Progenitor cell of endocrine pancreas (in vitro differentiated cells): ENCODE data around the gene MAS1. TPM values are rescaled to one million over a fixed set of nuclear protein-coding genes. Genes with fewer than 3 reads are reported as not detected.

Experiments used
- DNase-seq: peaks from one replicate; pipeline ENCODE4 v3.0.0; 2021; ENCODE audit warnings: low spot score; ENCODE audit not compliant: unreplicated experiment
- H3K27ac Mint-ChIP-seq: 2 replicates; pipeline ENCODE4 v1.8.0; 2021; ENCODE audit warnings: mild to moderate bottlenecking, moderate library complexity, mixed read lengths
- H3K27me3 Mint-ChIP-seq: 2 replicates; pipeline ENCODE4 v1.8.0; 2021; ENCODE audit warnings: mixed read lengths
- H3K36me3 Mint-ChIP-seq: 2 replicates; pipeline ENCODE4 v1.8.0; 2022; ENCODE audit warnings: mixed read lengths; ENCODE audit not compliant: insufficient read depth
- H3K4me1 Mint-ChIP-seq: 2 replicates; pipeline ENCODE4 v1.8.0; 2021; ENCODE audit warnings: low read depth, mixed read lengths
- H3K4me3 Mint-ChIP-seq: 2 replicates; pipeline ENCODE4 v1.8.0; 2021; ENCODE audit warnings: low read depth, mild to moderate bottlenecking, moderate library complexity, mixed read lengths
- H3K9me3 Mint-ChIP-seq: 2 replicates; pipeline ENCODE4 v1.8.0; 2021; ENCODE audit warnings: low read depth, mixed read lengths
- total RNA-seq: library from RNA; stranded (reverse); gene quantifications from 2 replicates; pipeline ENCODE4 v1.2.1, GENCODE V29; 2021
- TF ChIP-seq, protein P1 (sequence below): fragments of 200-600 bp; sonication (generic); IDR thresholded peaks from one replicate; pipeline ENCODE4 v1.5.0; 2021; ENCODE audit warnings: antibody characterized with exemption, mild to moderate bottlenecking; ENCODE audit not compliant: unreplicated experiment

MAS1 gene
- total RNA-seq, 1 donor from 2014 or later = not detected

DNA sequence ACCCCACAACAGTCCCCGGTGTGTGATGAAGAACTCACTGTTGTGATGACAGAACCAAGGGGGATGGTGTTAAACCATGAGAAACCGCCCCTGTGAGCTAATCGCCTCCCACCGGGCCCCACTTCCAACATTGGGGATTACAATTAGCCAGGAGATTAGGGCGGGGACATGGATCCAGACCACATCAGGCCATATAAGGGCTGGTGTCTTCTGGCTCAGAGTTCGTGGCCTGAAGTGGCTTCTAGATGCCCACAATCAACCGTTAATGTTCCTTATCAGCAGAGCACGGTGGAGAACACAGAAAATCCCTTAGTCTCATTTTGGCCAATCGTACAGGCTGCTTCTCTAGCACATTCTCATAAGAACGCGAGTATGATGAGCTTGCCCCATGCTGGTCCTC is 10.9 kb upstream of the MAS1 start:
- no peaks in the 10 kb centered on the region for H3K27me3 Mint-ChIP-seq
- H3K4me1 Mint-ChIP-seq = peaks cover 9% of the 10 kb centered on the region
- TF ChIP-seq, protein P1, sequence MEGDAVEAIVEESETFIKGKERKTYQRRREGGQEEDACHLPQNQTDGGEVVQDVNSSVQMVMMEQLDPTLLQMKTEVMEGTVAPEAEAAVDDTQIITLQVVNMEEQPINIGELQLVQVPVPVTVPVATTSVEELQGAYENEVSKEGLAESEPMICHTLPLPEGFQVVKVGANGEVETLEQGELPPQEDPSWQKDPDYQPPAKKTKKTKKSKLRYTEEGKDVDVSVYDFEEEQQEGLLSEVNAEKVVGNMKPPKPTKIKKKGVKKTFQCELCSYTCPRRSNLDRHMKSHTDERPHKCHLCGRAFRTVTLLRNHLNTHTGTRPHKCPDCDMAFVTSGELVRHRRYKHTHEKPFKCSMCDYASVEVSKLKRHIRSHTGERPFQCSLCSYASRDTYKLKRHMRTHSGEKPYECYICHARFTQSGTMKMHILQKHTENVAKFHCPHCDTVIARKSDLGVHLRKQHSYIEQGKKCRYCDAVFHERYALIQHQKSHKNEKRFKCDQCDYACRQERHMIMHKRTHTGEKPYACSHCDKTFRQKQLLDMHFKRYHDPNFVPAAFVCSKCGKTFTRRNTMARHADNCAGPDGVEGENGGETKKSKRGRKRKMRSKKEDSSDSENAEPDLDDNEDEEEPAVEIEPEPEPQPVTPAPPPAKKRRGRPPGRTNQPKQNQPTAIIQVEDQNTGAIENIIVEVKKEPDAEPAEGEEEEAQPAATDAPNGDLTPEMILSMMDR = no peak
- no peaks in the 10 kb centered on the region for H3K36me3 Mint-ChIP-seq
- H3K9me3 Mint-ChIP-seq = no peaks in the 10 kb centered on the region
- H3K27ac Mint-ChIP-seq = no peak overlapping the region
- no peak for DNase-seq
- H3K4me3 Mint-ChIP-seq = no peak overlapping the region

- Mint-ChIP-seq H3K4me1 (peaks cover 3% of the 10 kb centered on the region), H3K4me3 (no peak overlapping the region), H3K27me3 (no peaks in the 10 kb centered on the region), H3K36me3 (no peaks in the 10 kb centered on the region), H3K27ac (no peak overlapping the region), H3K9me3 (no peaks in the 10 kb centered on the region)
- TF ChIP-seq, protein P1 = no peak
- no peak for DNase-seq
Observed at GRCh38 chr6:159880412-159880975, 10.3 kb upstream of the MAS1 start.

- Mint-ChIP-seq H3K27ac (no peak overlapping the region), H3K4me1 (peaks cover 5% of the 10 kb centered on the region), H3K36me3 (no peaks in the 10 kb centered on the region), H3K4me3 (no peak overlapping the region), H3K27me3 (peaks cover 34% of the 10 kb centered on the region), H3K9me3 (no peaks in the 10 kb centered on the region)
- TF ChIP-seq, protein P1 = no peak
- DNase-seq = no peak
Observed at GRCh38 chr6:159884720-159885119, 6.1 kb upstream of the MAS1 start.

DNA sequence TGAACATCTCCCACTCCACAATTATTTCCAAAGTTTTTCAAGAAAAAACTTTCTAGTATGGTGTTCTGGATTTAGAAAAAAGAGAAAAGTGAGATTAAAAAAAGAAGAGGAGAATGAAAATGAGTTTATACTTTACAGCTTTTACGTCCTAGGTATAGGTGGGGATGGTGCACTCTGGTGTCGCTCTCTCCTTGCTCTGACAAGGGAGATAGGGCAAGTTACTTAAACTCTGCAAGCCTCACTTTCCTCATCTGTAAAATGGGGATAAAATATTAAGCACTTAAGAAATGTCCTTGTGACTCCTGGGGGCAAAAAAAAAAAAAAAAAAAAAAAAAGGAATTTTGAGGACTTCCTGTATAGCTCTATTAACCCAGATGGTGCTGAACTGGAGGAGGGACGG is 4.5 kb upstream of the MAS1 start:
- no peaks in the 10 kb centered on the region for H3K9me3 Mint-ChIP-seq
- no peak overlapping the region for H3K27ac Mint-ChIP-seq
- DNase-seq = no peak
- H3K4me3 Mint-ChIP-seq = no peak overlapping the region
- H3K36me3 Mint-ChIP-seq = no peaks in the 10 kb centered on the region
- peaks cover 49% of the 10 kb centered on the region for H3K27me3 Mint-ChIP-seq
- TF ChIP-seq, protein P1 = no peak
- peaks cover 5% of the 10 kb centered on the region for H3K4me1 Mint-ChIP-seq

DNA sequence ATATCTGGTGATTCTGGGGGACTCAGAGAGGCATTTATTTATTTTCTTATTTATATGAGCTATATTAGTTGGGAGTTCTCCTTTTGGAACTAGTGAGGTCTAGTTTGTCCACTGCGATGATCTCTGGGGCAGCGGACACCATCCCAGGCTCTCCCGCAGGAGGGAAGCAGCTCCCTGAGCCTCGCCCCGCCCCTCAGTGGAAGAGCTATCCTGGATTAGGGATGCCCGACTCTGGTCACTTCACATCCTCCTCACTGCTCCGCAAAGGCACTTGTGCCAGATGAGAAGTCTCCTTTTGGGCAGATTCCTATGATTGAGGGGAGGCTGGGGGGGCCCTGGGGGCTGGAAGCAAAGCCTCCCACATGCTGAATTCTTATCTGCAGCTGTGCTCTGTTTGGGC is 3.6 kb upstream of the MAS1 start:
- peaks cover 49% of the 10 kb centered on the region for H3K27me3 Mint-ChIP-seq
- no peaks in the 10 kb centered on the region for H3K36me3 Mint-ChIP-seq
- no peak for DNase-seq
- H3K4me3 Mint-ChIP-seq = no peak overlapping the region
- peaks cover 8% of the 10 kb centered on the region for H3K4me1 Mint-ChIP-seq
- H3K27ac Mint-ChIP-seq = no peak overlapping the region
- TF ChIP-seq, protein P1 = no peak
- no peaks in the 10 kb centered on the region for H3K9me3 Mint-ChIP-seq
